ENCODE results near the gene KIF3C.
A peak's percentile ranks its signal among the peaks of the same experiment; 100 is the strongest.
"Not testable (repeated sequence)": the region's sequence is repeated elsewhere in the genome, so short reads cannot be mapped to it uniquely, and the experiment has no call there.

The KIF3C gene

DNA sequence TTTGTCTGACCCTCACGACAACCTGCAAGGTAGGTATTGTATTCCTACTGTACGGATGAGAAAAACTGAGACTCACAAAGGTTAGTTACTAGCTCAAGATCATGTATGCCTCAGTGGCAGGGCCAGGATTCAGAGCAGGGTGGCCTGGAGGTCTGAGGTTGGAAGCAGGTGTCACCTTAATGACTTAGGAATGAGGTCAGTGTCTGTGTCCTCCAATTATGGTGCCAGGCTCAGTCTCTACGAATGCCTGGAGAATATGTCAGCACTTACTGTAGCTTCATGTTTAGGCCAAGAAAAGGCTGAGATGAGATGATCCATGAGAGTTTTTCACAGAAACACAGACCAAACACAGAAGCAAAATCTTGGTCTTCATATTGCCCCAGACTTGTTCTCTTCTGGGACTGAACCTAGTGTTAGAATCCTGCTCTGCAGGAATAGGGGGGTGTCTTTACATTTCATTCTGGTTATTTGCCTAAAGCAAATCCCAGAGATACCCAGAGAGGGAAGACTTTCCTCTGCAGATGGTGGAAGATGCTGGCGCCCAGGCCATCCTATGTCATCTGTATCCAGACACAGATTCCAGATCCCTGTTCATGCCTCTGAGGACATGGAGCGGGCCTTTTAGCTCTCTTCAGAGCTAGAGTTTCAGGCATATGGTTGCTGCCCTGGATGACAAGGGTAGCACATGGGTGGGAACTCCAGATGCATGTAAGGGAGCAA lies 35.3 kb upstream of the KIF3C start:
- H3K36me3 ChIP-seq: no peaks in the 10 kb centered on the region
- TF ChIP-seq, protein P1, sequence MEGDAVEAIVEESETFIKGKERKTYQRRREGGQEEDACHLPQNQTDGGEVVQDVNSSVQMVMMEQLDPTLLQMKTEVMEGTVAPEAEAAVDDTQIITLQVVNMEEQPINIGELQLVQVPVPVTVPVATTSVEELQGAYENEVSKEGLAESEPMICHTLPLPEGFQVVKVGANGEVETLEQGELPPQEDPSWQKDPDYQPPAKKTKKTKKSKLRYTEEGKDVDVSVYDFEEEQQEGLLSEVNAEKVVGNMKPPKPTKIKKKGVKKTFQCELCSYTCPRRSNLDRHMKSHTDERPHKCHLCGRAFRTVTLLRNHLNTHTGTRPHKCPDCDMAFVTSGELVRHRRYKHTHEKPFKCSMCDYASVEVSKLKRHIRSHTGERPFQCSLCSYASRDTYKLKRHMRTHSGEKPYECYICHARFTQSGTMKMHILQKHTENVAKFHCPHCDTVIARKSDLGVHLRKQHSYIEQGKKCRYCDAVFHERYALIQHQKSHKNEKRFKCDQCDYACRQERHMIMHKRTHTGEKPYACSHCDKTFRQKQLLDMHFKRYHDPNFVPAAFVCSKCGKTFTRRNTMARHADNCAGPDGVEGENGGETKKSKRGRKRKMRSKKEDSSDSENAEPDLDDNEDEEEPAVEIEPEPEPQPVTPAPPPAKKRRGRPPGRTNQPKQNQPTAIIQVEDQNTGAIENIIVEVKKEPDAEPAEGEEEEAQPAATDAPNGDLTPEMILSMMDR (IDR thresholded peaks at IDR 0.05): no peak
- DNase-seq: peak in 1 of 2 donors; percentile 45
- no peak overlapping the region for H3K4me3 ChIP-seq
- intact Hi-C loops (cut with DNase I; ENCODE audit: low total_unique reads): no loop called here
- H3K27me3 ChIP-seq: no peaks in the 10 kb centered on the region
- H3K27ac ChIP-seq: peak overlapping the region; percentile 52 to 55
- no peaks in the 10 kb centered on the region for H3K9me3 ChIP-seq
- H3K4me1 ChIP-seq: peaks cover 0 to 15% (median 10%) of the 10 kb centered on the region in 4 donors

DNA sequence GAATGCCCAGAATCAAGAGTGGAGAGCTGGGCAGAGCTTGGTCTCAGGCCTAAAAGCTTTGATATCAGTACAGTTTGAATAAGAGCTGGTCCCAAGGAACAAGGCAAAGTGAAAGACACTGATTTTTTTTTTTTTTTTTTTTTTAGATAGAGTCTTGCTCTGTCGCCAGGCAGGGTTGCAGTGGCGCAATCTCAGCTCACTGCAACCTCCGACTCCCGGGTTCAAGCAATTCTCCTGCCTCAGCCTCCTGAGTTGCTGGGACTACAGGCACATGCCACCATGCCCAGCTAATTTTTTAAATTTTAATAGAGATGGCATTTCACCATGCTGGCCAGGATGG lies 34.4 kb upstream of the KIF3C start:
- H3K9me3 ChIP-seq; H3K4me3 ChIP-seq; H3K27me3 ChIP-seq; H3K27ac ChIP-seq; DNase-seq; intact Hi-C loops (cut with DNase I; ENCODE audit: low total_unique reads); H3K36me3 ChIP-seq: not testable (repeated sequence)
- H3K4me1 ChIP-seq: peaks cover 0 to 15% (median 10%) of the 10 kb centered on the region in 4 donors

DNA sequence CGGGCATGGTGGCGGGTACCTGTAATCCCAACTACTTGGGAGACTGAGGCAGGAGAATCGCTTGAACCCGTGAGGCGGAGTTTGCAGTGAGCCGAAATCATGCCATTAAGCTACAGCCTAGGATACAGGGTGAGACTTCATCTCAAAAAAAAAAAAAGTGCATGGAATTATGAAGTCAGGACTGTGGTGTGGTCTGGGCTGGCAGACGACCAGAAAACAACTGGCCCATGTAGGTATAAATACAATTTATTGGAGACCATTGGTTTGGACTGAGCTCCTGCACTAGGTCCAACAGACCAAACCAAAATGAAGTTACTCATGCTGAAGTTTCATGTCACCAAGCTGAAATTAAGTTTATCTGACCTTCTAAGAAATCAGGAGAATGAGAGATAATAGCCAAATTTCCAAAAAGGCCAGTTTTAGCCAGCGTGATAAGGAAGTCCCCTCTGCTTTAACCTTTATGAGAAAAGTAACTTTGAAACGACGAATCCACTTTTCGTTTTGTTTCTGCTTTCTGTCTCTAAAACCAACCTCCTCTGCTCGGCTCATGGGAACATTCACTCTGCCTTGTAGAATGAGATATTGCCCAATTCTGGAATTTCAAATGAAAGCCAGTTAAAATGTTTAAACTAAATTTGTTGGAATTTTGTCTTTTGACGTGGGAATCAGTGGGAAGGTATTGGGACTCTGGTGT lies 33.9 kb upstream of the KIF3C start:
- intact Hi-C loops (cut with DNase I; ENCODE audit: low total_unique reads): no loop called here
- TF ChIP-seq, protein P1 (IDR thresholded peaks at IDR 0.05): no peak
- no peaks in the 10 kb centered on the region for H3K36me3 ChIP-seq
- no peak for DNase-seq
- H3K4me3 ChIP-seq: no peak overlapping the region
- no peaks in the 10 kb centered on the region for H3K9me3 ChIP-seq
- H3K4me1 ChIP-seq: peaks cover 0 to 15% (median 10%) of the 10 kb centered on the region in 4 donors
- no peak overlapping the region for H3K27ac ChIP-seq
- H3K27me3 ChIP-seq: no peaks in the 10 kb centered on the region

DNA sequence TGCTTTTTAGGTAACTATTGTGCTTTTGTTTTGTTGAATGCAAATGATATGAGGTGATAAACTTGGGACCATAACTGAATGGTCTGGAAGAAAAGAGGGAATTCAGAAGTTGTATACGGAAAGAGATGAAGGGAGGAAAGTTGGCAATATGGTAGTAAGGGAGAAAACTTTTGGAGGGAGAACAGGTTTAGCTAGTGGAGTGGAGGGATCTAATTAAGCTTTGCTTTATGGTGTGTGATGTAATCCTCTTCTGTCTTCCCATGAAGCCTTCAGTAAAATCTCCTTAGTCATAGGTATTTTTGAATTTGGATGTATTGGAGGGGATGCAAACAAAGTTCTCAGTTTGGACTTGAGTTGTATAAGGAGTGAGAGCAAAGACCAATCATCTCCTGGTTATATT lies 31.4 kb upstream of the KIF3C start:
- H3K4me3 ChIP-seq: no peak overlapping the region
- TF ChIP-seq, protein P1 (IDR thresholded peaks at IDR 0.05): no peak
- H3K4me1 ChIP-seq: peaks cover 0 to 12% (median 9%) of the 10 kb centered on the region in 4 donors
- DNase-seq: no peak
- no peak overlapping the region for H3K27ac ChIP-seq
- no peaks in the 10 kb centered on the region for H3K27me3 ChIP-seq
- intact Hi-C loops (cut with DNase I; ENCODE audit: low total_unique reads): no loop called here
- H3K9me3 ChIP-seq: no peaks in the 10 kb centered on the region
- H3K36me3 ChIP-seq: no peaks in the 10 kb centered on the region

DNA sequence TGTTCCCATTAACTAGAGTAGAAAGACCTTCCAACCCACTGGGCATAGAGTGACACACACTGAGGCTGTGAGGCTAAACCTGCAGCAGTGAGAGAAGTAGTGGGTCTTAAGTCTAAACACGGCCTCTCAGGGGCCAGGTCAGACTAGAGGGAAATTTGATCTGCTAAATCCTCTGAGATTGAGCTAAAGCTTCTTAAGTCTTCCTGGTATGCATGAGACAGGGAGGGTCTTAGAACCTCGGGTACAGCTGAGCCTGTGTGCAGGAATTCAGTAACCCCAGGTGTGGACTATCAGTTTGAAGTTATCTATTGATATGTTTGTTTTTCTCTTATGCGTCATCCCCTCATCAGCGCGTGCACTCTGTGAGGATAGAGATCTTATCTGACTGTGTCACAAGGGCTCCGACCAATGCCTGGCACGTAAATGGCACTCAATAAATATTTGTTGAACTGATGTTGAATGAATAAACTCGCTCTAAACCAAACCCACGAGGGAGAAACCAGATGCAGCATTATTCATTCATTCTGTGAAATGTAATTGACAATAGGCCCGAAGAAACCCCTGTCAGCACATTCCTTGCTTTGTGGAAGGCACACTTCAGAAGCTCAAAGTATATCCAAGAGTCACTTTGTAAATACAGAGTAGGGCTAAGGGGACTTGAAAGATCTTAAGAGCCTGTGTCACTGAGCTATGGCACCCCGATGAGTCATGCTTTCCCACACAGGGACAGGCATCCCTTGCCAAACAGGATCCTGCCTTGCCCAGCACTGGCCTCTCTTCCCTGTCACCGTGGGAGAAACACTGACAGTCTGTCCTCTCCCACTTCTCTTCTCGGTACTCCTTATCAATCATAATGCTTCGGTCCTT lies 29.9 kb upstream of the KIF3C start:
- TF ChIP-seq, protein P1 (IDR thresholded peaks at IDR 0.05): no peak
- H3K27me3 ChIP-seq: no peaks in the 10 kb centered on the region
- H3K4me3 ChIP-seq: no peak overlapping the region
- H3K4me1 ChIP-seq: no peaks in the 10 kb centered on the region
- intact Hi-C loops (cut with DNase I; ENCODE audit: low total_unique reads): no loop called here
- H3K36me3 ChIP-seq: no peaks in the 10 kb centered on the region
- no peaks in the 10 kb centered on the region for H3K9me3 ChIP-seq
- H3K27ac ChIP-seq: no peak overlapping the region
- no peak for DNase-seq

DNA sequence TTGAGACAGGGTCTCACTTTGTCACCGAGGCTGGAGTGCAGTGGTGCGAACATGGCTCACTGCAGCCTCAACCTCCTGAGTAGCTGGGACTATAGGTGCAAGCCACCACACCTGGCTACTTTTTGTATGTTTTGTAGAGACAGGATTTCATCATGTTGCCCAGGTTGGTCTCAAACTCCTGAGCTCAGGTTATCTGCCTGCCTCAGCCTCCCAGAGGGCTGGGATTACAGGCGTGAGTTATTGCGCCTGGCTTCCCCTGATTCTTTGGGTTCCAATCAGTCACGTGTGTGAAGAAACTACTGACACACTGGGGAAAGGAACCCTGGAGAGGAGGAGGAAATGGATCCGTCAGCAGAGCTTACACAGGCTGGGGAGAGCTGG lies 29.3 kb upstream of the KIF3C start:
- Histone ChIP-seq H3K9me3 (no peaks in the 10 kb centered on the region), H3K27me3 (no peaks in the 10 kb centered on the region), H3K36me3 (no peaks in the 10 kb centered on the region), H3K4me1 (no peaks in the 10 kb centered on the region), H3K27ac (no peak overlapping the region), H3K4me3 (no peak overlapping the region)
- TF ChIP-seq, protein P1 (IDR thresholded peaks at IDR 0.05): no peak
- no peak for DNase-seq
- intact Hi-C loops (cut with DNase I; ENCODE audit: low total_unique reads): no loop called here
